Lower leg skin (tissue), 4 donors: Measurements from ENCODE around the gene EPHA6. TPM values are rescaled to one million over a fixed set of nuclear protein-coding genes. Genes with fewer than 3 reads are reported as not detected.

Experiments used
- DNase-seq, 2 donors: peaks; one replicate each; pipeline ENCODE4 v3.0.0-alpha.2; 2019; ENCODE audit warnings: low spot score in 2 of 2
- H3K4me3 ChIP-seq: fragments of 200-600 bp; sonication (generic); 2 replicates; pipeline ENCODE4 v1.5.1; 2017; ENCODE audit warnings: mild to moderate bottlenecking, low read depth; ENCODE audit not compliant: poor library complexity, severe bottlenecking
- POLR2A ChIP-seq, 2 donors: fragments of 450-650 bp; IDR thresholded peaks; one replicate each; pipeline ENCODE4 v1.6.1; 2016 to 2017; ENCODE audit warnings: antibody characterized with exemption in 2 of 2, mild to moderate bottlenecking in 1 of 2, moderate library complexity in 1 of 2
- WGBS, 2 donors: methylation state at CpG; one replicate each; pipeline ENCODE4 v1.1.5; 2018; 5-methylcytosine and 5-hydroxymethylcytosine counted together
- intact Hi-C: fragments of 100-400 bp; cut with DNase I; formaldehyde crosslinking; loops from one replicate; pipeline ENCODE4 v1.15.0; 2023; ENCODE audit warnings: low total_unique reads
- total RNA-seq, 4 donors: library from RNA; depleted of rRNA; stranded (reverse); fragments of >200 nt; gene quantifications; one replicate each; pipeline ENCODE4 v1.1.0, GENCODE V29; 2016
- TF ChIP-seq, protein P1 (sequence below), 3 donors: fragments of 450-650 bp; IDR thresholded peaks; one replicate each; pipeline ENCODE4 v1.5.1; 2016; ENCODE audit warnings: antibody characterized with exemption in 3 of 3, mild to moderate bottlenecking in 3 of 3, moderate library complexity in 2 of 3

EPHA6 gene
- total RNA-seq, 4 donors from 2014 or later: 0.23 TPM; not detected in 3

DNA sequence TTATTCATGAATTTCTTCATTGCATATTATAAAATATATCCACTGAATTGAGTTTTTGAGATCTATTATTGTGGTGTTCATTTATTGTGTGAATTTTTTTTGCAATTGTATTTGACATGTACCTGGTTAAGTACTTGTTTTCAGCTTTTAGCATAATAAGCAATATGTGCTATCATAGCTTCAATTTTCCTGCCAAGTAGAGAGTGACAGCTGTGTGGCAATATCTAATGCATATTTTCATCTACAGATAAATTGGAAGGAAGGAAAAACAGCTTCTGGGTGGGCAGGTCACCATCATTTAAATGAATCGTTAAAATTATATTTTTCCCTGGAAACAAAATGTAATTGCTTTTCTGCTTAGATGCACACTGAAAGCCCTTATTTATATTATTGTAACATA lies 296.9 kb downstream of the EPHA6 start:
- intact Hi-C loops: no loop called here
- H3K4me3 ChIP-seq: no peak overlapping the region
- no peak for DNase-seq
- TF ChIP-seq, protein P1, sequence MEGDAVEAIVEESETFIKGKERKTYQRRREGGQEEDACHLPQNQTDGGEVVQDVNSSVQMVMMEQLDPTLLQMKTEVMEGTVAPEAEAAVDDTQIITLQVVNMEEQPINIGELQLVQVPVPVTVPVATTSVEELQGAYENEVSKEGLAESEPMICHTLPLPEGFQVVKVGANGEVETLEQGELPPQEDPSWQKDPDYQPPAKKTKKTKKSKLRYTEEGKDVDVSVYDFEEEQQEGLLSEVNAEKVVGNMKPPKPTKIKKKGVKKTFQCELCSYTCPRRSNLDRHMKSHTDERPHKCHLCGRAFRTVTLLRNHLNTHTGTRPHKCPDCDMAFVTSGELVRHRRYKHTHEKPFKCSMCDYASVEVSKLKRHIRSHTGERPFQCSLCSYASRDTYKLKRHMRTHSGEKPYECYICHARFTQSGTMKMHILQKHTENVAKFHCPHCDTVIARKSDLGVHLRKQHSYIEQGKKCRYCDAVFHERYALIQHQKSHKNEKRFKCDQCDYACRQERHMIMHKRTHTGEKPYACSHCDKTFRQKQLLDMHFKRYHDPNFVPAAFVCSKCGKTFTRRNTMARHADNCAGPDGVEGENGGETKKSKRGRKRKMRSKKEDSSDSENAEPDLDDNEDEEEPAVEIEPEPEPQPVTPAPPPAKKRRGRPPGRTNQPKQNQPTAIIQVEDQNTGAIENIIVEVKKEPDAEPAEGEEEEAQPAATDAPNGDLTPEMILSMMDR (IDR thresholded peaks at IDR 0.05): no peak
- TF ChIP-seq POLR2A (IDR thresholded peaks at IDR 0.05): no peak
- 78 to 89% methylated on average over 1 of the region's 1 CpG for WGBS, 2 donors

DNA sequence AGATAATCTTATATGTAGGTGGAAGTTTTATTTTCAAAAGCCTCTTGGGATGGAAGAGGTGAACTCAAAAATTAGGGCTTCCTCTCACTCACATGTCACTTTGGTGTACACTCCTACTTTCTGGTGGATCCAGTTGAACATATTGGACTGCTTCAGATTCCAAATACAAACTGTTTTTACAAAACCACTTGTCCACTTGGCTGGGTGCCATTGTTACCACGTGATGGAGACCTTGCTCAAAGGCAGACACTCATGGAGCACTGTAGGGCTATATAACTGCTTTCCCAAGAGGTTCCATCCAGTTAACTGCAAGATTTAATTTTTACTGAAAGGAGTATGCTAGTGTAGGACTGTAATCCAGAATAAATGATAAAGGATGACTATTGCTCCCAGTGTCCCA lies 307.0 kb downstream of the EPHA6 start:
- WGBS, 2 donors: 43 to 67% methylated on average over 1 of the region's 1 CpG

DNA sequence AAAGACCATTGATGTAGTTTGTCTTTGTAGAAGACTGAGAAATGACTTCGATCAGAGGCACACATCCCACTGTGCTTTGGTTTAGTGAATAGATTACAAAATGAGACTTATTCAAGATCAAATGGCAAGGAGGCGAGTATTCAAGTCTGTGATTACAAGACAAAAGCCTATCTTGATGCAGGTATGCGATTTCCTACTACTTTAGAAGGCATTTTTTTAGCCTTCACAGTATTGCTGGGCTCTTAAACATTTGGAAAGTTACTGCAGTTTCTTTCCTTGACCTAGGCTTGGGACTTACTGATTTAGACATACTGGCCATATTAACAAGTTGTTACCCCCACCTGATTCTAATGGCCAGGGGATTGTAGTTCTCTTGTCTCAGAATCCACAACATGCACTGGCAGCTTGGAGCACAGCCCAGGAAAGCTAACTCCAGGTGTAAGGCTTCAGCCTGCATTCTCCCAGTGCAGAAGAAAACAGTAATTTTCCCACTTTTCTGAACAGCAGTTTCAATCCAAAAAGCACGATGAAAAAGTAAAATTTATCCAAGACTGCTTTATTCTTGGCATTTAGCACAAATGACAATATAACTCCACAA lies 311.6 kb downstream of the EPHA6 start:
- 46 to 48% methylated on average over 4 of the region's 4 CpGs for WGBS, 2 donors
- no peak for DNase-seq
- no peak overlapping the region for H3K4me3 ChIP-seq
- intact Hi-C loops: no loop called here
- TF ChIP-seq, protein P1 (IDR thresholded peaks at IDR 0.05): no peak
- no peak for TF ChIP-seq POLR2A (IDR thresholded peaks at IDR 0.05)

More for the DNA sequence above, 307.0 kb downstream of the EPHA6 start:
- no peak overlapping the region for H3K4me3 ChIP-seq
- TF ChIP-seq POLR2A (IDR thresholded peaks at IDR 0.05): no peak
- TF ChIP-seq, protein P1 (IDR thresholded peaks at IDR 0.05): no peak
- intact Hi-C loops: no loop called here
- no peak for DNase-seq

DNA sequence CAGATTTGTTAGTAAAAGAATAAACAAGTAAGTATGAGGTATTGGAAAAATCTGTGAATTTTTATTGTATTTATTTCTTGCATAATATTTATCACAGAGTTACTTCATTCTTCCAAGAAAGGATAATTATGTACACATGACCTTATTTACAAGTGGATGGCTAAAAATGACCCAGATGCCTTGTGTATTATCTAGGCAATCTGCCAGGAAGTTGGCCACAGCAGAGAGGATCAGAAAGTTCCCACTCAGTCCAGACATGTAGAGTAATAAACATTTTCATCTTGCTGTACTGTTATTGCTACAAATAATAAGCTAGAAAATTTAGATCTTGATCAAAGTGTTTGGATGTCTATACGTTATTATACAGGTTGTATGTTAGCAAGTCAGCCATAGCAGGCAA lies 317.1 kb downstream of the EPHA6 start:
- H3K4me3 ChIP-seq: no peak overlapping the region
- no peak for DNase-seq
- intact Hi-C loops: no loop called here
- 46% methylated on average over 1 of the region's 1 CpG for whole genome bisulfite sequencing, 2 donors
- TF ChIP-seq POLR2A (IDR thresholded peaks at IDR 0.05): no peak
- TF ChIP-seq, protein P1 (IDR thresholded peaks at IDR 0.05): no peak

DNA sequence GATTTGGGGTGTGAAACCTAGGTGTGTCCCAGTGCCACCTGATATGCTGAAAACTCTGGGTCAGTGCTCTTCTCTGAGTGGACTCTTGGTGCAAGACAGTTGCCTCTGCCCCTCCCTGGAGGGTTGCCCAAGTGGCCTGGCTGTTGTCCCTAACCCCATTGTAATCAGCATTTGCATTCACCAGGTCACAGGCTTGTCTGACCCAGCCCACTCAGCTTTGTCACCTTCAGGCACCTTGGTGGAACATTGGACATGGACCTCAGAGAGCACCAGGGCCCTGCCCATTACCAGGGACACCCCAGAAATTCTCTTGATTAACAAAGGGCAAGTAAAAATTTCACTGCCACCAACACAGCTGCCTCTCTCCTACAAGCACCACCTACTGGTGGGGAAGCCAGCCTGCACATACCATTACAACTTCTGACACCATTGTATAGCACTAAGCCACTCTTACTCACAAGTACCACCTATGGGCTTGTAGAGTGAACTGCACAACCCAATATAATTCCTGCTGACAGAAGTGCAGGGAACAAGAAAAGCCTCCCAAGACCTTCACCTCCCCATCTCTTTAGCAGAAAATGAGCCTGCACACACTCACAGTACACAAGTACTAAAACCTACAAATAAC lies 324.6 kb downstream of the EPHA6 start:
- H3K4me3 ChIP-seq: no peak overlapping the region
- DNase-seq: no peak
- intact Hi-C loops: no loop called here
- TF ChIP-seq, protein P1 (IDR thresholded peaks at IDR 0.05): no peak
- no peak for TF ChIP-seq POLR2A (IDR thresholded peaks at IDR 0.05)

DNA sequence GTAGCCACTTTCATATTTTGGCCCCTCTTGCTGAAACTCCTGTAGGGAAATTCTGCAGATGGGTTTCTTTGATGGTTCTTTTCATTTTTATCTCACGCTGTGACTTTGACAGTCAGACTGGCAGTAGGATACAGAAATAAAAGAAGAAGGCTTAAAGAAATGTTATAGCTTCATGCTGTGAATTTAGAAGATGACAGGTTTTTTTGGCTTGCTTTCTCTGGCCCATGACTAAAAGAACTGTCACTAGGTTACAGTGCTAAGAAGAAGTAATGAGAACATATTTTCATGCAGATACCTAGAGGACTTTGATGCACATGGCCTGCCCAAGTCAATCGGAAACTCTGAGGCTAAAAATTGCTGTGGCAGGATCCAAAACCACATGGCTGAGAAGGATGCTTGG lies 334.5 kb downstream of the EPHA6 start:
- whole genome bisulfite sequencing, 2 donors: 74 to 80% methylated on average over 2 of the region's 2 CpGs
- TF ChIP-seq, protein P1 (IDR thresholded peaks at IDR 0.05): no peak
- TF ChIP-seq POLR2A (IDR thresholded peaks at IDR 0.05): no peak
- no peak overlapping the region for H3K4me3 ChIP-seq
- DNase-seq: no peak
- intact Hi-C loops: no loop called here
